Renal pelvis (tissue), 4 donors: ENCODE data around the gene PDE11A. TPM values are rescaled to one million over a fixed set of nuclear protein-coding genes. Genes with fewer than 3 reads are reported as not detected.
"Not testable (repeated sequence)": the region's sequence is repeated elsewhere in the genome, so short reads cannot be mapped to it uniquely, and the experiment has no call there.

Experiments used
- DNase-seq: peaks from one replicate; pipeline ENCODE4 v3.0.0-alpha.2; 2013
- polyA plus RNA-seq, 3 donors: library from polyadenylated mRNA; unstranded; fragments of 120-200 nt; gene quantifications; one replicate each; pipeline ENCODE4 v1.2.1, GENCODE V29; 2013; ENCODE audit not compliant: insufficient read length in 3 of 3

The PDE11A gene
- polyA plus RNA-seq, 3 donors, result 6.9 to 8.8 (median 8.3) TPM

- DNase-seq, result no peak
These were observed 2.4 kb upstream of the PDE11A start for GRCh38 chr2:178075006-178075326.

GRCh38 chr2:178074123-178075005 is 1.8 kb upstream of the PDE11A start:
- no peak for DNase-seq

- DNase-seq, result no peak
These were observed 586 bp downstream of the PDE11A start for GRCh38 chr2:178072000-178072382.

- DNase-seq, result no peak
These were observed 1.8 kb downstream of the PDE11A start for GRCh38 chr2:178070824-178071223.

GRCh38 chr2:178069551-178069950 is 3.0 kb downstream of the PDE11A start:
- no peak for DNase-seq

GRCh38 chr2:178068823-178069454 is 3.6 kb downstream of the PDE11A start:
- no peak for DNase-seq

GRCh38 chr2:178066890-178067669 is 5.5 kb downstream of the PDE11A start:
- DNase-seq, result no peak

GRCh38 chr2:178066324-178066723 is 6.3 kb downstream of the PDE11A start:
- no peak for DNase-seq

GRCh38 chr2:178059681-178060080 is 12.9 kb downstream of the PDE11A start:
- no peak for DNase-seq

- DNase-seq, result no peak
These were observed 13.5 kb downstream of the PDE11A start for GRCh38 chr2:178059111-178059510.

GRCh38 chr2:178057179-178057680 is 15.3 kb downstream of the PDE11A start:
- no peak for DNase-seq

- DNase-seq, result no peak
These were observed 16.2 kb downstream of the PDE11A start for GRCh38 chr2:178056345-178056744.

- not testable (repeated sequence) for DNase-seq
These were observed 21.3 kb downstream of the PDE11A start for GRCh38 chr2:178051257-178051656.

- no peak for DNase-seq
These were observed 25.2 kb downstream of the PDE11A start for GRCh38 chr2:178047391-178047790.

GRCh38 chr2:178044836-178045235 is 27.7 kb downstream of the PDE11A start:
- DNase-seq, result no peak

GRCh38 chr2:178043266-178043665 is 29.3 kb downstream of the PDE11A start:
- DNase-seq, result no peak

GRCh38 chr2:178033583-178033982 is 39.0 kb downstream of the PDE11A start:
- not testable (repeated sequence) for DNase-seq

- no peak for DNase-seq
These were observed 43.2 kb downstream of the PDE11A start for GRCh38 chr2:178029342-178029741.

GRCh38 chr2:178025551-178026185 is 46.9 kb downstream of the PDE11A start:
- no peak for DNase-seq

- no peak for DNase-seq
These were observed 54.4 kb downstream of the PDE11A start for GRCh38 chr2:178018141-178018540.

- no peak for DNase-seq
These were observed 56.0 kb downstream of the PDE11A start for GRCh38 chr2:178016612-178017011.

GRCh38 chr2:178012639-178013038 is 59.9 kb downstream of the PDE11A start:
- no peak for DNase-seq
